DOHH2 (cell line): Measurements from ENCODE around the gene FCRL4.

Experiments used
- H3F3A ChIP-seq: fragments of 200-600 bp; sonication (generic), shearing (Covaris generic); 2 replicates; pipeline ENCODE4 v1.6.0; 2016; ENCODE audit warnings: antibody characterized with exemption, mild to moderate bottlenecking; ENCODE audit not compliant: control insufficient read depth, insufficient read depth
- H3K27ac ChIP-seq: fragments of 200-600 bp; sonication (generic); 2 replicates; pipeline ENCODE4 v1.5.1; 2014; ENCODE audit warnings: low read depth, mild to moderate bottlenecking, low read length, moderate library complexity
- H3K27me3 ChIP-seq: fragments of 200-600 bp; sonication (generic); 2 replicates; pipeline ENCODE4 v1.6.1; 2014; ENCODE audit warnings: mild to moderate bottlenecking, low read length, mixed read lengths; ENCODE audit not compliant: control insufficient read depth
- H3K36me3 ChIP-seq: fragments of 200-600 bp; sonication (generic); 2 replicates; pipeline ENCODE4 v1.6.1; 2014; ENCODE audit warnings: mild to moderate bottlenecking, low read length, moderate library complexity, mixed read lengths; ENCODE audit not compliant: control insufficient read depth
- H3K4me1 ChIP-seq: fragments of 200-600 bp; sonication (generic); 2 replicates; pipeline ENCODE4 v1.6.1; 2014; ENCODE audit warnings: mild to moderate bottlenecking, low read length, mixed read lengths; ENCODE audit not compliant: control insufficient read depth
- H3K4me2 ChIP-seq: fragments of 200-600 bp; sonication (generic); 2 replicates; pipeline ENCODE4 v1.6.0; 2014; ENCODE audit warnings: mild to moderate bottlenecking, low read length, moderate library complexity
- H3K4me3 ChIP-seq: fragments of 200-600 bp; sonication (generic); 2 replicates; pipeline ENCODE4 v1.5.1; 2014; ENCODE audit warnings: mild to moderate bottlenecking, low read length, mixed read lengths
- H3K79me2 ChIP-seq: fragments of 200-600 bp; sonication (generic); 2 replicates; pipeline ENCODE4 v1.6.1; 2014; ENCODE audit warnings: mild to moderate bottlenecking, low read length, mixed read lengths; ENCODE audit not compliant: control insufficient read depth
- H3K9me2 ChIP-seq: fragments of 200-600 bp; sonication (generic); replicated peaks from 2 replicates; pipeline ENCODE4 v1.6.1; 2014; ENCODE audit warnings: mild to moderate bottlenecking, low read length, mixed read lengths; ENCODE audit not compliant: control insufficient read depth
- H3K9me3 ChIP-seq: fragments of 200-600 bp; sonication (generic); 2 replicates; pipeline ENCODE4 v1.6.1; 2014; ENCODE audit warnings: antibody characterized with exemption, low read length, mixed read lengths; ENCODE audit not compliant: control insufficient read depth, insufficient read depth
- H4K20me1 ChIP-seq: fragments of 200-600 bp; sonication (generic); 2 replicates; pipeline ENCODE4 v1.6.0; 2014; ENCODE audit warnings: low read depth, mild to moderate bottlenecking, antibody characterized with exemption, low read length, moderate library complexity; ENCODE audit not compliant: control insufficient read depth, insufficient read depth
- EZH2phosphoT487 ChIP-seq: fragments of 200-600 bp; sonication (generic); IDR thresholded peaks from 2 replicates; pipeline ENCODE4 v1.6.1; 2017; ENCODE audit warnings: borderline replicate concordance, mild to moderate bottlenecking, antibody characterized with exemption, low read length, moderate library complexity, mixed read lengths
- TF ChIP-seq, protein P1 (sequence below): fragments of 200-600 bp; sonication (generic); IDR thresholded peaks from one replicate; pipeline ENCODE4 v1.5.1; 2014; ENCODE audit warnings: antibody characterized with exemption, mild to moderate bottlenecking, low read depth, low read length; ENCODE audit not compliant: poor library complexity, severe bottlenecking

Gene FCRL4

DNA sequence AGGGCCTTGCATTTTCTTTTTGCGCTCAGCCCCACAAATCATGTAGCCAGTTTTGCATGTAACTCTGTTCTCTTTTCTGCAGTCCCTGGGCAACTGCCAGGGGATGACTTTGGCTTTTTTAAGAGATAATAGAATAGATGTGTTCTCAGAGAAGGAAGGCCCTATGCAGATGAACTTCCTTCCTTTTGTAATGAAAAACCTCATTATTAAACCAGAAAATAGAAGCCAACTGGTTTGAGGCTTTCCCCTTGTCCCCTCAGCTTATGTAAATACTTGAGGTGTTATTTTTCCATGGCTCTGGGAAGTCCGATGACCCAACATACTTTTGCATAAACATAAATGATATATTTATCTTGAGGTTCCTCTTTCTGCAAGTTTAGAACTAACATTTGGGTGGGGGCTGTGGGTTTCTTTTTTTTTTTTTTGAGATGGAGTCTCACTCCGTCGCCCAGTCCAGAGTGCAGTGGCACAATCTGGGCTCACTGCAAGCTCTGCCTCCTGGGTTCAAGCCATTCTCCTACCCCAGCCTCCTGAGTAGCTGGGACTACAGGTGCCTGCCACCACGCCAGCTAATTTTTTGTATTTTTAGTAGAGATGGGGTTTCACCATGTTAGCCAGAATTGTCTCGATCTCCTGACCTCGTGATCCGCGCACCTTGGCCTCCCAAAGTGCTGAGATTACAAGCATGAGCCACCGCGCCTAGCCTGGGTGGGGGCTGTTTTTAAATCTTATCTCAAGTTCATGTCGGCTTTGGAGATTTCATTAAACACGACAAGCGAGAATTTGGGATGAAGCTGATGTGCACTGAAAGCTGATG lies 31.2 kb downstream of the FCRL4 start:
- Histone ChIP-seq H3K4me2 (peak overlapping the region; percentile 46), H3K36me3 (no peaks in the 10 kb centered on the region), H3F3A (peaks cover 20% of the 10 kb centered on the region), H3K4me1 (peaks cover 83% of the 10 kb centered on the region), H3K79me2 (no peaks in the 10 kb centered on the region), H4K20me1 (no peaks in the 10 kb centered on the region), H3K9me3 (no peaks in the 10 kb centered on the region), H3K9me2 (no peaks in the 10 kb centered on the region), H3K27me3 (peaks cover 25% of the 10 kb centered on the region), H3K27ac (peak overlapping the region; percentile 43), H3K4me3 (peak overlapping the region; percentile 31)
- TF ChIP-seq, protein P1, sequence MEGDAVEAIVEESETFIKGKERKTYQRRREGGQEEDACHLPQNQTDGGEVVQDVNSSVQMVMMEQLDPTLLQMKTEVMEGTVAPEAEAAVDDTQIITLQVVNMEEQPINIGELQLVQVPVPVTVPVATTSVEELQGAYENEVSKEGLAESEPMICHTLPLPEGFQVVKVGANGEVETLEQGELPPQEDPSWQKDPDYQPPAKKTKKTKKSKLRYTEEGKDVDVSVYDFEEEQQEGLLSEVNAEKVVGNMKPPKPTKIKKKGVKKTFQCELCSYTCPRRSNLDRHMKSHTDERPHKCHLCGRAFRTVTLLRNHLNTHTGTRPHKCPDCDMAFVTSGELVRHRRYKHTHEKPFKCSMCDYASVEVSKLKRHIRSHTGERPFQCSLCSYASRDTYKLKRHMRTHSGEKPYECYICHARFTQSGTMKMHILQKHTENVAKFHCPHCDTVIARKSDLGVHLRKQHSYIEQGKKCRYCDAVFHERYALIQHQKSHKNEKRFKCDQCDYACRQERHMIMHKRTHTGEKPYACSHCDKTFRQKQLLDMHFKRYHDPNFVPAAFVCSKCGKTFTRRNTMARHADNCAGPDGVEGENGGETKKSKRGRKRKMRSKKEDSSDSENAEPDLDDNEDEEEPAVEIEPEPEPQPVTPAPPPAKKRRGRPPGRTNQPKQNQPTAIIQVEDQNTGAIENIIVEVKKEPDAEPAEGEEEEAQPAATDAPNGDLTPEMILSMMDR = no peak
- no peak for TF ChIP-seq EZH2phosphoT487

DNA sequence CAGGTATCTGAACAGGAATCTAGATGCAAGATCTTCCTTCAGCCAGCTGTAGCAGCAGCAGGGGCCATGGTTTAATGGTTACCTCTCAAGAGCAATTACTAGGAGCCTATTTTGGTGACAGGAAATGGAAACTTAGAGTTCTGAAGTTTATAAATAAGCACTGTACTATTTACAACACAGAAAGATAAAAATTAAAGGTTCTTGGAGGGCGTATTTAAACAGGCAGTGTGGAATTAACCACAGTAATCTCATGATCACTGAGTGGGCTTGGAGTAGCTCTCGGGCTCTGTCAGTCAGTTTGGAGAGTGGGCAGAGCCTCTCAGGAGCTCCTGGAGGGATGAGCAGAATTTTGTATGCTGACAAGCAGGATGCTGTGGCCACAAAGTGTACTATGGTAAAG lies 35.4 kb downstream of the FCRL4 start:
- H3K4me3 ChIP-seq = peak overlapping the region; percentile 40
- no peaks in the 10 kb centered on the region for H3K36me3 ChIP-seq
- peak overlapping the region; percentile 55 for H3K4me2 ChIP-seq
- peaks cover 64% of the 10 kb centered on the region for H3K4me1 ChIP-seq
- no peak for TF ChIP-seq EZH2phosphoT487
- TF ChIP-seq, protein P1 = no peak
- no peaks in the 10 kb centered on the region for H3K9me3 ChIP-seq
- peaks cover 11% of the 10 kb centered on the region for H3F3A ChIP-seq
- H3K79me2 ChIP-seq = no peaks in the 10 kb centered on the region
- peaks cover 23% of the 10 kb centered on the region for H3K27me3 ChIP-seq
- no peaks in the 10 kb centered on the region for H3K9me2 ChIP-seq
- no peaks in the 10 kb centered on the region for H4K20me1 ChIP-seq
- peak overlapping the region; percentile 22; the same call in 1 of the 2 replicates for H3K27ac ChIP-seq

DNA sequence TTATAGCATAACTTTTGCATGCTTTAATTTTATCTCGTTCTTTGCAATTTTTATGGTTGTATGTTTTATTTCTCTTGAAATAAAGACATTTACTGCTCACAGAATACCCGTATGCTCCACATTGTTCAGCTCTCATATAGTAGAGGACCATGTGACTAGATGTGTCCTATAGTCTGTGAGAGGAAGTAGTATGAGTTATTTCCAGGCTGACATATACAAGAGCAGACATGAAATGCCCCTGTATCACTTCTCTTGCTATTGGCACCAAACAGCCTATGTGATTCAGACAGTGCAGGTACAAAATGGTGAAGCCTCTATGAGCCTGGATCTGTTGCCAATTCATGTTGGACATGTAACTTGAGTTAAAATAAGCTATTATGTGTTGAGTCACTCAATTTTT lies 39.8 kb downstream of the FCRL4 start:
- H3K36me3 ChIP-seq = no peaks in the 10 kb centered on the region
- H3K4me3 ChIP-seq = no peak overlapping the region
- H3K27me3 ChIP-seq = peaks cover 10% of the 10 kb centered on the region
- H3K9me3 ChIP-seq = no peaks in the 10 kb centered on the region
- peaks cover 32% of the 10 kb centered on the region for H3K4me1 ChIP-seq
- no peak overlapping the region for H3K27ac ChIP-seq
- no peaks in the 10 kb centered on the region for H3K79me2 ChIP-seq
- no peaks in the 10 kb centered on the region for H3K9me2 ChIP-seq
- H3K4me2 ChIP-seq = no peak overlapping the region
- no peaks in the 10 kb centered on the region for H4K20me1 ChIP-seq
- no peaks in the 10 kb centered on the region for H3F3A ChIP-seq
- TF ChIP-seq, protein P1 = no peak
- no peak for TF ChIP-seq EZH2phosphoT487
